ELR (cell line): ENCODE data around the gene PDE5A.
"Not testable (repeated sequence)": the region's sequence is repeated elsewhere in the genome, so short reads cannot be mapped to it uniquely, and the experiment has no call there.

Experiments used
- DNase-seq: peaks from one replicate; pipeline ENCODE4 v3.0.0-alpha.2; 2015; ENCODE audit warnings: low read depth

PDE5A gene

GRCh38 chr4:119470737-119471063, 157.9 kb downstream of the PDE5A start:
- DNase-seq: not testable (repeated sequence)

GRCh38 chr4:119470021-119470736, 158.4 kb downstream of the PDE5A start:
- peak; percentile 52 for DNase-seq

DNA sequence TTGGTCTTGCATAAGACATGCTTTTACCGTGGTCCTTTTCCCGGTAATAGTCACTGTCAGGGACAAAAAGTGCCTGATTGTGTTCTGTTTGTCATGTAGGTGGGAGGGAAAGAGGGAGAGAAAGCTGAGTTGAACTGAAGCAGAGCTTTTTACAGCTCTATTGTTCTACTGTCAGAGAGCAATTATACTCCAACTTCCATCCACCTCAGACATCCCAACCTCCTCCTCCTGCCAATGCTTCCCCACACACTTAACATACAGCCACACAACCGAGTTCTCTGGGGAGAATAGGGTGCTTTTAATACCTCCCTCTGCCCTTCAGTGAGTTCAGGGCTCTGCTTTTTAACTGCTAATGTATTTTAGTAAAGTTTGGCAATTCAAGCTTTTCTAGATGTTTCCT, 159.6 kb downstream of the PDE5A start:
- not testable (repeated sequence) for DNase-seq

DNA sequence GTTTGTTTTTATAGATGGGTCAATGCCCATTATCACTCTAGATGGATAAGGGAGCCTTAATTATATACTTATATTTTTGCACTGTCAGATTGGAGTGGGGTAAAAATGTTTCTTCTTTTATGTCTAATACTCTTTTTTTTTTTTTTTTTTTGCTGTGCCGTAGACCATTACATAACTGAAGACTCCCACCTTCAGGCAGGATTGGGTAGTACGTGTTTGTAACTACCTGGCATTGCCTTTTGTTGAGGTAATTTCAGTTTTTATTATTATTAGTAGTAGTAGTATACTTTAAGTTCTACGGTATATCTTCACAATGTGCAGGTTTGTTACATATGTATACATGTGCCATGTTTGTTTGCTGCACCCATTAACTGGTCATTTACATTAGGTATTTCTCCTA, 165.9 kb downstream of the PDE5A start:
- DNase-seq: peak; percentile 45

DNA sequence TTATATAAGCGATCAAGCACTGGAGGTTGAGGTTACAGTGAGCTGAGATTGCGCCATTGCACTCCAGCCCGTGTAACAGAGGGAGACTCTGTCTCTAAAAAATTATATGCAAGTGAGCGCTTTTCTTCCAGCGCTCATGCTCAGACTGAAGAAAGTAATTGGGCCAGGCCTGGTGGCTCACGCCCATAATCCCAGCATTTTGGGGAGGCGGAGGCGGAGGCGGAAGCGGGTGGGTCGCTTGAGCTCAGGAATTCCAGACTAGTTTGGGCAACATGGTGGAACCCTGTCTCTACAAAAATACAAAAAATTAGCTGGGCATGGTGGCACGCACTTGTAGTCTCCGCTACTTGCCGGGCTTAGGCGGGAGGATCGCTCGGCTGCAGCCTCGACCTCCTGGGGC, 172.9 kb downstream of the PDE5A start:
- not testable (repeated sequence) for DNase-seq

- peak; percentile 95 for DNase-seq
Observed at GRCh38 chr4:119454491-119455270, 173.9 kb downstream of the PDE5A start.

- DNase-seq: not testable (repeated sequence)
Observed at GRCh38 chr4:119454151-119454490, 174.5 kb downstream of the PDE5A start.

DNA sequence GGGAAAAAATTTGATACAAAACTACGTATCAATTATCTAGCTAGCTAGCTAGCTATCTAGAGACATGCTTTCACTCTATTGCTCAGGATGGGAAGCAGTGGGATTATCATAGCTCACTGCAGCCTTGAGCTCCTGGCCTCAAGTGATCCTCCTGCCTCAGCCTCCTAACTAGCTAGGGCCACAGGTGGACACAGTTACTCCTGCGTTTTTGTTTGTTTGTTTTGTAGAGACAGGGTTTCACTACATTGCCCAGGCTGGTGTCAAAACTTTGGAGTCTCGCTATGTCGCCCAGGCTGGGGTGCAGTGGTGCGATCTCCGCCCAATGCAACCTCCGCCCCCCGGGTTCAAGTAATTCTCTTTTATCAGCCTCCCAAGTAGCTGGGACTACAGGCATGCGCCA, 175.3 kb downstream of the PDE5A start:
- DNase-seq: not testable (repeated sequence)

DNA sequence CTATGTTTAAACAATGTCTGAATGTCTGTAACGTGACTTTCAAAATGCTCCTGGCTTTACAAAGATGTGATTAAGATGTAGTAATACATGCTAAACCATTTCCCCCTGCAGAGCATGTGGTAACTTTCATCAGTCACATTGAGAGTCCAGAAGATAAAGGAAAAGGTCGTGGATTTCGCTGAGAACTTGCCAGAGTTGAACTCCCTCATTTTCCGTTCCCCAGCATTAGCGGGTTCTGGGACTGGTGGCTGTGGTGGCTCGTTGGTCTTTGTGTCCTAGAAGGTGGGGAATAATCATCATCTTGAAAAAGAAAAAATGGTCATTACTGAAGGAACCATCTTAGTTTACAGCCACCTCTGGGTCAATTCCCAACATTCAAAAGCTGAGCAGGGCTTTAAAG, 178.8 kb downstream of the PDE5A start:
- DNase-seq: not testable (repeated sequence)
